MM.1S (cell line): ENCODE measurements around the gene THADA.

Experiments used
- DNase-seq: peaks from one replicate; pipeline ENCODE4 v3.0.0-alpha.2; 2015
- H2AFZ ChIP-seq: fragments of 300-600 bp; sonication (generic); 2 replicates; pipeline ENCODE4 v1.6.0; 2016; ENCODE audit warnings: antibody characterized with exemption, low read length
- H3F3A ChIP-seq: fragments of 300-600 bp; sonication (generic); 2 replicates; pipeline ENCODE4 v1.6.1; 2016; ENCODE audit warnings: mild to moderate bottlenecking, antibody characterized with exemption, low read length, moderate library complexity, mixed read lengths; ENCODE audit not compliant: insufficient read depth
- H3K27ac ChIP-seq: fragments of 300-600 bp; sonication (generic); 2 replicates; pipeline ENCODE4 v1.5.1; 2016; ENCODE audit warnings: mild to moderate bottlenecking, low read length
- H3K27me3 ChIP-seq: fragments of 300-600 bp; sonication (generic); replicated peaks from 2 replicates; pipeline ENCODE4 v1.6.0; 2016; ENCODE audit warnings: low read length; ENCODE audit not compliant: insufficient read depth
- H3K36me3 ChIP-seq: fragments of 300-600 bp; sonication (generic); replicated peaks from 2 replicates; pipeline ENCODE4 v1.6.1; 2016; ENCODE audit warnings: mild to moderate bottlenecking, low read length, mixed read lengths; ENCODE audit not compliant: insufficient read depth
- H3K4me1 ChIP-seq: fragments of 300-600 bp; sonication (generic); 2 replicates; pipeline ENCODE4 v1.6.1; 2016; ENCODE audit warnings: low read length, mixed read lengths
- H3K4me2 ChIP-seq: fragments of 300-600 bp; sonication (generic); 2 replicates; pipeline ENCODE4 v1.6.0; 2016; ENCODE audit warnings: low read depth, low read length
- H3K4me3 ChIP-seq: fragments of 300-600 bp; sonication (generic); 2 replicates; pipeline ENCODE4 v1.5.1; 2016; ENCODE audit warnings: low read length, mixed read lengths
- H3K79me2 ChIP-seq: fragments of 300-600 bp; sonication (generic); 2 replicates; pipeline ENCODE4 v1.6.1; 2016; ENCODE audit warnings: mixed run types, low read length, mixed read lengths
- H3K9ac ChIP-seq: fragments of 300-600 bp; sonication (generic); 2 replicates; pipeline ENCODE4 v1.6.1; 2016; ENCODE audit warnings: low read length, mixed read lengths
- H3K9me2 ChIP-seq: fragments of 300-600 bp; sonication (generic); replicated peaks from 2 replicates; pipeline ENCODE4 v1.6.1; 2016; ENCODE audit warnings: mild to moderate bottlenecking, low read length, mixed read lengths; ENCODE audit not compliant: insufficient read depth
- H3K9me3 ChIP-seq: fragments of 300-600 bp; sonication (generic); replicated peaks from 2 replicates; pipeline ENCODE4 v1.6.1; 2016; ENCODE audit warnings: mild to moderate bottlenecking, low read length, mixed read lengths; ENCODE audit not compliant: insufficient read depth
- H4K20me1 ChIP-seq: fragments of 300-600 bp; sonication (generic); 2 replicates; pipeline ENCODE4 v1.6.1; 2016; ENCODE audit warnings: mild to moderate bottlenecking, low read length, moderate library complexity, mixed read lengths; ENCODE audit not compliant: insufficient read depth
- CTCF ChIP-seq: fragments of 300-600 bp; sonication (generic); IDR thresholded peaks from 2 replicates; pipeline ENCODE4 v1.5.1; 2016; ENCODE audit warnings: antibody characterized with exemption, low read length, mixed read lengths
- EZH2 ChIP-seq: fragments of 300-600 bp; sonication (generic); optimal IDR thresholded peaks from 2 replicates; pipeline ENCODE3; 2017; ENCODE audit warnings: low read depth, mild to moderate bottlenecking, antibody characterized with exemption, low read length, mixed read lengths
- EZH2phosphoT487 ChIP-seq: fragments of 300-600 bp; sonication (generic); IDR thresholded peaks from 2 replicates; pipeline ENCODE4 v1.6.1; 2018; ENCODE audit warnings: antibody characterized with exemption, low read length

Gene THADA

GRCh38 chr2:43265421-43265820, 330.4 kb downstream of the THADA start:
- DNase-seq = no peak
- no peak overlapping the region for H3K9ac ChIP-seq
- no peaks in the 10 kb centered on the region for H3K79me2 ChIP-seq
- TF ChIP-seq EZH2phosphoT487 (no peak), CTCF (no peak), EZH2 (no peak)
- H3K9me2 ChIP-seq = no peaks in the 10 kb centered on the region
- no peak overlapping the region for H3K4me2 ChIP-seq
- H3K27me3 ChIP-seq = no peaks in the 10 kb centered on the region
- no peaks in the 10 kb centered on the region for H3F3A ChIP-seq
- H4K20me1 ChIP-seq = no peaks in the 10 kb centered on the region
- H3K4me3 ChIP-seq = no peak overlapping the region
- H3K4me1 ChIP-seq = no peaks in the 10 kb centered on the region
- H3K9me3 ChIP-seq = no peaks in the 10 kb centered on the region
- H3K36me3 ChIP-seq = no peaks in the 10 kb centered on the region
- H3K27ac ChIP-seq = no peak overlapping the region
- no peak overlapping the region for H2AFZ ChIP-seq

GRCh38 chr2:43265001-43265400, 330.8 kb downstream of the THADA start:
- H3K9me3 ChIP-seq = no peaks in the 10 kb centered on the region
- H3K36me3 ChIP-seq = no peaks in the 10 kb centered on the region
- no peaks in the 10 kb centered on the region for H3K4me1 ChIP-seq
- H3K9ac ChIP-seq = no peak overlapping the region
- DNase-seq = no peak
- H3F3A ChIP-seq = no peaks in the 10 kb centered on the region
- H3K27ac ChIP-seq = no peak overlapping the region
- no peak for TF ChIP-seq CTCF
- TF ChIP-seq EZH2 = no peak
- no peak for TF ChIP-seq EZH2phosphoT487
- no peaks in the 10 kb centered on the region for H4K20me1 ChIP-seq
- H3K27me3 ChIP-seq = no peaks in the 10 kb centered on the region
- no peaks in the 10 kb centered on the region for H3K9me2 ChIP-seq
- no peaks in the 10 kb centered on the region for H3K79me2 ChIP-seq
- no peak overlapping the region for H3K4me2 ChIP-seq
- no peak overlapping the region for H2AFZ ChIP-seq
- H3K4me3 ChIP-seq = no peak overlapping the region

- Histone ChIP-seq H3K4me3 (no peak overlapping the region), H3K4me2 (no peak overlapping the region), H3K9me2 (no peaks in the 10 kb centered on the region), H3K79me2 (no peaks in the 10 kb centered on the region), H2AFZ (no peak overlapping the region), H3K36me3 (no peaks in the 10 kb centered on the region), H3K27ac (no peak overlapping the region), H3F3A (no peaks in the 10 kb centered on the region), H3K4me1 (no peaks in the 10 kb centered on the region), H3K27me3 (no peaks in the 10 kb centered on the region), H3K9me3 (no peaks in the 10 kb centered on the region), H4K20me1 (no peaks in the 10 kb centered on the region), H3K9ac (no peak overlapping the region)
- no peak for TF ChIP-seq EZH2phosphoT487
- no peak for TF ChIP-seq CTCF
- DNase-seq = no peak
Observed at GRCh38 chr2:43262951-43263350, 332.9 kb downstream of the THADA start.
